Activated T-cell treated with anti-CD3 and anti-CD28 coated beads, Interleukin-2, amount 50 U/mL, for 24 hours (primary cell): ENCODE results near the gene CA7.
"Not testable (repeated sequence)": the region's sequence is repeated elsewhere in the genome, so short reads cannot be mapped to it uniquely, and the experiment has no call there.

Source experiments
- DNase-seq: peaks from one replicate; pipeline ENCODE4 v3.0.0-alpha.2; 2020
- H3K27ac Mint-ChIP-seq: 2 replicates; pipeline ENCODE4 v1.8.0; 2020; ENCODE audit warnings: mild to moderate bottlenecking, mixed read lengths
- H3K27me3 Mint-ChIP-seq: 2 replicates; pipeline ENCODE4 v1.8.0; 2020; ENCODE audit warnings: mixed read lengths
- H3K36me3 Mint-ChIP-seq: 2 replicates; pipeline ENCODE4 v1.8.0; 2020; ENCODE audit warnings: low read depth, mixed read lengths
- H3K4me1 Mint-ChIP-seq: 2 replicates; pipeline ENCODE4 v1.8.0; 2020; ENCODE audit warnings: low read depth, mixed read lengths
- H3K4me3 Mint-ChIP-seq: 2 replicates; pipeline ENCODE4 v1.8.0; 2020; ENCODE audit warnings: mild to moderate bottlenecking, moderate library complexity, mixed read lengths
- H3K9me3 Mint-ChIP-seq: 2 replicates; pipeline ENCODE4 v1.8.0; 2020; ENCODE audit warnings: mixed read lengths

CA7 gene

GRCh38 chr16:66853261-66854139 is 9.3 kb downstream of the CA7 start:
- H3K36me3 Mint-ChIP-seq, result no peaks in the 10 kb centered on the region
- H3K27me3 Mint-ChIP-seq, result no peaks in the 10 kb centered on the region
- H3K4me3 Mint-ChIP-seq, result no peak overlapping the region
- H3K9me3 Mint-ChIP-seq, result no peaks in the 10 kb centered on the region
- H3K4me1 Mint-ChIP-seq, result no peaks in the 10 kb centered on the region
- no peak for DNase-seq
- H3K27ac Mint-ChIP-seq, result no peak overlapping the region

- Mint-ChIP-seq H3K27me3 (no peaks in the 10 kb centered on the region), H3K27ac (no peak overlapping the region), H3K36me3 (no peaks in the 10 kb centered on the region), H3K9me3 (no peaks in the 10 kb centered on the region), H3K4me3 (no peak overlapping the region), H3K4me1 (no peaks in the 10 kb centered on the region)
- DNase-seq, result no peak
Measured at GRCh38 chr16:66856184-66856730, 12.0 kb downstream of the CA7 start.

GRCh38 chr16:66856801-66857200 is 12.6 kb downstream of the CA7 start:
- no peak overlapping the region for H3K4me3 Mint-ChIP-seq

GRCh38 chr16:66857437-66857836 is 13.2 kb downstream of the CA7 start:
- H3K9me3 Mint-ChIP-seq, result no peaks in the 10 kb centered on the region
- H3K36me3 Mint-ChIP-seq, result no peaks in the 10 kb centered on the region
- H3K4me1 Mint-ChIP-seq, result no peaks in the 10 kb centered on the region
- no peak overlapping the region for H3K27ac Mint-ChIP-seq
- no peak for DNase-seq
- H3K27me3 Mint-ChIP-seq, result no peaks in the 10 kb centered on the region
- H3K4me3 Mint-ChIP-seq, result no peak overlapping the region

More at GRCh38 chr16:66856801-66857200, 12.6 kb downstream of the CA7 start:
- no peak for DNase-seq
- H3K27me3 Mint-ChIP-seq, result no peaks in the 10 kb centered on the region
- H3K4me1 Mint-ChIP-seq, result no peaks in the 10 kb centered on the region
- H3K27ac Mint-ChIP-seq, result no peak overlapping the region
- H3K9me3 Mint-ChIP-seq, result no peaks in the 10 kb centered on the region
- H3K36me3 Mint-ChIP-seq, result no peaks in the 10 kb centered on the region

- DNase-seq, result no peak
- no peaks in the 10 kb centered on the region for H3K9me3 Mint-ChIP-seq
- no peak overlapping the region for H3K27ac Mint-ChIP-seq
- no peak overlapping the region for H3K4me3 Mint-ChIP-seq
- H3K4me1 Mint-ChIP-seq, result no peaks in the 10 kb centered on the region
- H3K27me3 Mint-ChIP-seq, result no peaks in the 10 kb centered on the region
- no peaks in the 10 kb centered on the region for H3K36me3 Mint-ChIP-seq
Measured at GRCh38 chr16:66858740-66859396, 14.7 kb downstream of the CA7 start.

- Mint-ChIP-seq H3K9me3 (no peaks in the 10 kb centered on the region), H3K27ac (no peak overlapping the region), H3K4me3 (no peak overlapping the region), H3K4me1 (no peaks in the 10 kb centered on the region), H3K36me3 (no peaks in the 10 kb centered on the region), H3K27me3 (no peaks in the 10 kb centered on the region)
- no peak for DNase-seq
Measured at GRCh38 chr16:66859397-66860068, 15.3 kb downstream of the CA7 start.

GRCh38 chr16:66862023-66862520 is 17.9 kb downstream of the CA7 start:
- H3K4me1 Mint-ChIP-seq, result no peaks in the 10 kb centered on the region
- no peaks in the 10 kb centered on the region for H3K36me3 Mint-ChIP-seq
- H3K9me3 Mint-ChIP-seq, result no peaks in the 10 kb centered on the region
- no peak overlapping the region for H3K4me3 Mint-ChIP-seq
- DNase-seq, result peak; percentile 20
- no peaks in the 10 kb centered on the region for H3K27me3 Mint-ChIP-seq
- no peak overlapping the region for H3K27ac Mint-ChIP-seq

GRCh38 chr16:66863707-66864106 is 19.5 kb downstream of the CA7 start:
- no peaks in the 10 kb centered on the region for H3K36me3 Mint-ChIP-seq
- H3K27me3 Mint-ChIP-seq, result no peaks in the 10 kb centered on the region
- H3K27ac Mint-ChIP-seq, result no peak overlapping the region
- no peak overlapping the region for H3K4me3 Mint-ChIP-seq
- no peaks in the 10 kb centered on the region for H3K9me3 Mint-ChIP-seq
- no peak for DNase-seq
- H3K4me1 Mint-ChIP-seq, result peaks cover 4% of the 10 kb centered on the region

GRCh38 chr16:66869424-66869823 is 25.2 kb downstream of the CA7 start:
- H3K27ac Mint-ChIP-seq, result no peak overlapping the region
- H3K4me1 Mint-ChIP-seq, result peaks cover 26% of the 10 kb centered on the region
- no peak overlapping the region for H3K4me3 Mint-ChIP-seq
- no peak for DNase-seq
- no peaks in the 10 kb centered on the region for H3K27me3 Mint-ChIP-seq
- no peaks in the 10 kb centered on the region for H3K36me3 Mint-ChIP-seq
- no peaks in the 10 kb centered on the region for H3K9me3 Mint-ChIP-seq

- peaks cover 42% of the 10 kb centered on the region for H3K4me1 Mint-ChIP-seq
- H3K27me3 Mint-ChIP-seq, H3K27ac Mint-ChIP-seq, H3K36me3 Mint-ChIP-seq, H3K4me3 Mint-ChIP-seq, H3K9me3 Mint-ChIP-seq, DNase-seq: not testable (repeated sequence)
Measured at GRCh38 chr16:66871363-66871762, 27.1 kb downstream of the CA7 start.

- Mint-ChIP-seq H3K27ac (no peak overlapping the region), H3K4me1 (peaks cover 46% of the 10 kb centered on the region), H3K9me3 (peaks cover 8% of the 10 kb centered on the region), H3K27me3 (no peaks in the 10 kb centered on the region), H3K4me3 (no peak overlapping the region), H3K36me3 (peaks cover 5% of the 10 kb centered on the region)
- DNase-seq, result no peak
Measured at GRCh38 chr16:66871840-66872239, 27.6 kb downstream of the CA7 start.

- no peak for DNase-seq
- Mint-ChIP-seq H3K27ac (peak overlapping the region; percentile 84), H3K36me3 (peaks cover 5% of the 10 kb centered on the region), H3K4me3 (peak overlapping the region; percentile 78), H3K9me3 (peaks cover 8% of the 10 kb centered on the region), H3K27me3 (no peaks in the 10 kb centered on the region), H3K4me1 (peaks cover 46% of the 10 kb centered on the region)
Measured at GRCh38 chr16:66872559-66872942, 28.3 kb downstream of the CA7 start.

GRCh38 chr16:66872943-66873684 is 28.9 kb downstream of the CA7 start:
- Mint-ChIP-seq H3K4me1 (peaks cover 48% of the 10 kb centered on the region), H3K36me3 (peaks cover 8% of the 10 kb centered on the region)

GRCh38 chr16:66873685-66874055 is 29.5 kb downstream of the CA7 start:
- Mint-ChIP-seq H3K4me1 (peaks cover 53% of the 10 kb centered on the region), H3K27ac (no peak overlapping the region), H3K9me3 (peaks cover 8% of the 10 kb centered on the region), H3K4me3 (no peak overlapping the region), H3K36me3 (peaks cover 8% of the 10 kb centered on the region), H3K27me3 (no peaks in the 10 kb centered on the region)
- no peak for DNase-seq

More at GRCh38 chr16:66872943-66873684, 28.9 kb downstream of the CA7 start:
- Mint-ChIP-seq H3K4me3 (peak overlapping the region; percentile 78), H3K9me3 (peaks cover 8% of the 10 kb centered on the region), H3K27me3 (no peaks in the 10 kb centered on the region), H3K27ac (peak overlapping the region; percentile 84)
- peak; percentile 94 for DNase-seq
